Osteoblast (primary cell): ENCODE results near the gene GGCX. TPM values are rescaled to one million over a fixed set of nuclear protein-coding genes. Genes with fewer than 3 reads are reported as not detected.
"Not testable (repeated sequence)": the region's sequence is repeated elsewhere in the genome, so short reads cannot be mapped to it uniquely, and the experiment has no call there.

Experiments used
- DNase-seq: peaks from one replicate; pipeline ENCODE4 v3.0.0; 2011; ENCODE audit warnings: low spot score, mixed read lengths; ENCODE audit not compliant: insufficient read length; ENCODE audit errors: missing footprints
- H2AFZ ChIP-seq: 2 replicates; pipeline ENCODE4 v1.6.0; 2011; ENCODE audit warnings: mild to moderate bottlenecking, low read length
- H3K27ac ChIP-seq: 2 replicates; pipeline ENCODE4 v1.5.1; 2011; ENCODE audit warnings: mild to moderate bottlenecking, low read depth, low read length, moderate library complexity
- H3K27me3 ChIP-seq: 2 replicates; pipeline ENCODE4 v1.6.0; 2012; ENCODE audit warnings: mild to moderate bottlenecking, control low read depth, inconsistent platforms, low read length, moderate library complexity; ENCODE audit not compliant: insufficient read depth
- H3K36me3 ChIP-seq: 2 replicates; pipeline ENCODE4 v1.5.1; 2011; ENCODE audit warnings: mild to moderate bottlenecking, low read length, control low read depth, moderate library complexity; ENCODE audit not compliant: insufficient read depth
- H3K4me1 ChIP-seq: 2 replicates; pipeline ENCODE4 v1.5.1; 2011; ENCODE audit warnings: mild to moderate bottlenecking, low read length, control low read depth, moderate library complexity; ENCODE audit not compliant: insufficient read depth
- H3K4me2 ChIP-seq: 2 replicates; pipeline ENCODE4 v1.6.0; 2011; ENCODE audit warnings: mild to moderate bottlenecking, low read length; ENCODE audit not compliant: insufficient read depth
- H3K4me3 ChIP-seq: fragments of 200-600 bp; sonication (generic); 3 replicates; pipeline ENCODE4 v1.5.1; 2012; ENCODE audit warnings: mild to moderate bottlenecking, low read length, inconsistent platforms; ENCODE audit not compliant: insufficient read depth
- H3K79me2 ChIP-seq: 2 replicates; pipeline ENCODE4 v1.6.0; 2012; ENCODE audit warnings: mild to moderate bottlenecking, low read length, control low read depth, inconsistent platforms; ENCODE audit not compliant: insufficient read depth
- H3K9me3 ChIP-seq: 2 replicates; pipeline ENCODE4 v1.5.1; 2011; ENCODE audit warnings: low read depth, low read length, control low read depth
- H4K20me1 ChIP-seq: 2 replicates; pipeline ENCODE4 v1.6.0; 2012; ENCODE audit warnings: mild to moderate bottlenecking, low read length, control low read depth; ENCODE audit not compliant: insufficient read depth
- total RNA-seq: library from RNA; depleted of rRNA; stranded (reverse); fragments of >200 nt; gene quantifications from 2 replicates; pipeline ENCODE4 v1.2.3, GENCODE V29; 2012
- TF ChIP-seq, protein P1 (sequence below): IDR thresholded peaks from 2 replicates; pipeline ENCODE4 v1.5.1; 2011; ENCODE audit warnings: mild to moderate bottlenecking, low read depth, low read length, moderate library complexity; ENCODE audit errors: extremely low read depth

Gene GGCX
- total RNA-seq, 1 donor = 40.9 TPM

DNA sequence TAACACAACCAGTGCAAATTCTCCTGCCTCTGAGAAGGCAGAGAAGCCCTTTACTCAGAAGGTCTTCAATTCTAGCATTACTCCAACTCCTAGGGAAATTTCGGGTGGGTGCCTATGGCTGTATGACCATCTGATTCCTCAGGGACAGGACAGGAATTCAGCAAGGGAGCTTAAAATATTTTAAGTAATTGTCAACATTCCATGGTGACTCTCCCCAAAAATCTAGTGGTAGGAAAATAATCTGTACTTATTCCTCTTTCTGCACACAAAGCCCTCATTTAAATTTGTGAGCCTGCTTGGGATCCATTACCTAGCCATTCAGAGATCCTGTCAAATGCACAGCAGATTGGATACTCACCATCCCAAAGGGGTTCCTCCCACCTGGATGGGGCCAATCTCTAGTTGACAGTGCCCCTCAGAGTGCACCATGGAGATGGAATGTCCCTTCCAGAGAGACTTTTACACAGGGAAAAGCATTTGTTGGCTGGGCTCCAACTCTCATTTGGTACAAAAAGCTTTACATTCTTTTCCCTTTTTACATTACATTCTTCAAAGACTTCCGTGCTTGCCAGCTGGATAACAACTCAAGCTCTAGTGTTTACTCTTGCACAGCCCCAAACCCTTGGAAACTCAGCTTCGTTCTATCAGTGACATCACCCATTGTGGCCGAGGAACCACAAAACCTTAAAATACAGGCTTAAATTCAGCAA lies 44.3 kb upstream of the GGCX start:
- TF ChIP-seq, protein P1, sequence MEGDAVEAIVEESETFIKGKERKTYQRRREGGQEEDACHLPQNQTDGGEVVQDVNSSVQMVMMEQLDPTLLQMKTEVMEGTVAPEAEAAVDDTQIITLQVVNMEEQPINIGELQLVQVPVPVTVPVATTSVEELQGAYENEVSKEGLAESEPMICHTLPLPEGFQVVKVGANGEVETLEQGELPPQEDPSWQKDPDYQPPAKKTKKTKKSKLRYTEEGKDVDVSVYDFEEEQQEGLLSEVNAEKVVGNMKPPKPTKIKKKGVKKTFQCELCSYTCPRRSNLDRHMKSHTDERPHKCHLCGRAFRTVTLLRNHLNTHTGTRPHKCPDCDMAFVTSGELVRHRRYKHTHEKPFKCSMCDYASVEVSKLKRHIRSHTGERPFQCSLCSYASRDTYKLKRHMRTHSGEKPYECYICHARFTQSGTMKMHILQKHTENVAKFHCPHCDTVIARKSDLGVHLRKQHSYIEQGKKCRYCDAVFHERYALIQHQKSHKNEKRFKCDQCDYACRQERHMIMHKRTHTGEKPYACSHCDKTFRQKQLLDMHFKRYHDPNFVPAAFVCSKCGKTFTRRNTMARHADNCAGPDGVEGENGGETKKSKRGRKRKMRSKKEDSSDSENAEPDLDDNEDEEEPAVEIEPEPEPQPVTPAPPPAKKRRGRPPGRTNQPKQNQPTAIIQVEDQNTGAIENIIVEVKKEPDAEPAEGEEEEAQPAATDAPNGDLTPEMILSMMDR = no peak
- H3K4me3 ChIP-seq = peak overlapping the region; percentile 17
- peaks cover 8% of the 10 kb centered on the region for H4K20me1 ChIP-seq
- DNase-seq = peak; percentile 91
- peak overlapping the region; percentile 80 for H3K27ac ChIP-seq
- peaks cover 29% of the 10 kb centered on the region for H3K36me3 ChIP-seq
- no peaks in the 10 kb centered on the region for H3K9me3 ChIP-seq
- no peaks in the 10 kb centered on the region for H3K27me3 ChIP-seq
- peak overlapping the region; percentile 73 for H3K4me2 ChIP-seq
- H3K79me2 ChIP-seq = peaks cover 53% of the 10 kb centered on the region
- peaks cover 48% of the 10 kb centered on the region for H3K4me1 ChIP-seq
- H2AFZ ChIP-seq = no peak overlapping the region

DNA sequence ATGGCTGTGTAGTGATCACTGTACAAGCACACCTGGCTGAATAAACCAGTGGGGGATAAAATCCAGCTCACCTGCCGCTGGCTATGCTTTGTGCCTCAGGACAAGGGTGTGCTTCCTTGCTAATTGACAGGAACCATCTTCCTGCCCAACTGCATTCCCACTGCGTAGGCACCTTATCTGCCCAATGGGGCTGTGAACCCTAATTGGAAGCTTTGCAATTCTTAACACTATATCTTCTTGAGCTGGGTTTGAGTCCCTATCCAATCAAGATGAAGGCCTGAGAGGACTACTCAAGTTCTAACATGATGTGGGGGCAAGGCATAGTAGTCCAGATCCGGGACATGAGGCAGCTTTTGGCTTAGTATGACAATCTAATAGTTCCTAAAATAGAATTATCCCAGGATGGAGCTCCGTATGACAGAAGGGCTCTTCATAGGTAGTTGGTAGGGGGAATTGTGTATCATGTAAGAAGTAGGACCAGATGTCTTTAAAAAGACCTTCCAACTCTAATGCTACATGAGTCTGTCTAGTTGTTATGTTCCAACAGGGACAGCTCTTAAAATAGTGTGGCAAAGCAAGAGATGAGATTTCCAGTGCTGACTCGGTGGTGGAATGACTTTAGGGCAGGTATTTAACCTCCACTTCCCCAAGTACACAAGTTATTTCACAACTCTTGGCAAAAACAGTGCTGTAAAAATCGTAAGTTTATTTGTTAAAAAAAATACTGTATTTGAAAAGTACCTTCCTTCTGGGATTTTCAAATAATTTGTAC lies 43.5 kb upstream of the GGCX start:
- H3K36me3 ChIP-seq = peaks cover 26% of the 10 kb centered on the region
- H3K4me1 ChIP-seq = peaks cover 42% of the 10 kb centered on the region
- peak overlapping the region; percentile 73 for H3K4me2 ChIP-seq
- H2AFZ ChIP-seq = no peak overlapping the region
- TF ChIP-seq, protein P1 = no peak
- DNase-seq = peak; percentile 59
- peaks cover 47% of the 10 kb centered on the region for H3K79me2 ChIP-seq
- no peaks in the 10 kb centered on the region for H3K27me3 ChIP-seq
- peak overlapping the region; percentile 20 for H3K4me3 ChIP-seq
- H3K9me3 ChIP-seq = no peaks in the 10 kb centered on the region
- peaks cover 4% of the 10 kb centered on the region for H4K20me1 ChIP-seq
- peak overlapping the region; percentile 80 for H3K27ac ChIP-seq

DNA sequence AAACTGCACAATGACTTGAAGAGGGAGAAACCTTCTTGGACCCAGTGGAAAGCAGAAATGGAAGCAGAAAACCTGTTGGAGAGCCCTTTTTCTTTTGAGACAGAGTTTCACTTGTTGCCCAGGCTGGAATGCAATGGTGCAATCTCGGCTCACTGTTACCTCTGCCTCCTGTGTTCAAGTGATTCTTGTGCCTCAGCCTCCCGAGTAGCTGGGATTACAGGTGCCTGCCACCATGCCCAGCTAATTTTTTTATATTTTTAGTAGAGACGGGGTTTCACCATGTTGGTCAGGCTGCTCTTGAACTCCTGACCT lies 42.8 kb upstream of the GGCX start:
- Histone ChIP-seq H3K4me1 (peaks cover 42% of the 10 kb centered on the region), H3K4me2 (peak overlapping the region; percentile 37), H3K79me2 (peaks cover 45% of the 10 kb centered on the region), H3K36me3 (peaks cover 22% of the 10 kb centered on the region), H3K4me3 (peak overlapping the region; percentile 38)
- H2AFZ ChIP-seq, H4K20me1 ChIP-seq, H3K9me3 ChIP-seq, H3K27ac ChIP-seq, H3K27me3 ChIP-seq, DNase-seq: not testable (repeated sequence)

DNA sequence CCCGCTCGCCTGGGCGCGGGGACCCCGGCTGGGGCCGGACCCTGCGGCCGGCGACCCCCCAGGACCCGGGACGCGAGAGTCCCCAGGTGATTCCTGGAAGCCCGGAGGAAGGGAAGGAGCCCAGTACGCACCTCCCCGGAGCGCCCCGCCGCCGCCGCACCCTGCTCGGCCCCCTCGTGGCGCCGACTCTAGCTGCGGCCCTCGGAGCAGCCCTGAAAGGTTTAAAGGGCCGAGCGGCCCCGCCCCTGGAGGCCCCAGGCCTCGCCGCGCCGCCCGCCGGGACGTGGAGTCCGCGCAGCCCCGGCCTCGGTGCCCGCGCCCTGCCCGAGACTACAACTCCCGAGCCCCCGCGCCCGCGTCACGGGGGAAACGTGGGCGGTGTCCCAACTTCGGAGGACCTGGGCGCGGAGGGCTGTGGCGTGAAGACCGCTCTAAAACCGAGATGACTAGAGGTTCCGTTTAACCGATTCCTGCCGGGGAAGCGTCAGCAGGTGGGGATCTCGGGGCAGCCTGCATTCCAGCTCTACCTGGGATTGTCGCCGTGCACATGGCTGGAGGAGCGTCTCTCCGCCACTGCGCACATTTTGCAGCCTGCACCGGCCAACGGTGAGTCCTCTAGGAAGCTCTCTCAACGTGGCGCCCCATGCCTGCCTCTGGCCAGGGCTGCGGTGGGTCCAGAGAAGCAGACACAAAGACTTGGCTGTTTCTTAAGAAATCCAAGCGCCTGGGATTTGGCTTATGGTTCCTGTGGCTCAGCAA lies 41.4 kb upstream of the GGCX start, which contains the start of gene TMEM150A:
Gene TMEM150A (minus strand): TSS at position 223 of the 759 bp plus-strand sequence. CDS start 750 bp downstream, outside the sequence.
- peak within 1 kb of the TSS; percentile 81 for H2AFZ ChIP-seq
- peaks cover 39% of the 10 kb centered on the region for H3K79me2 ChIP-seq
- H3K27ac ChIP-seq = peak within 1 kb of the TSS; percentile 59
- TF ChIP-seq, protein P1 = no peak
- H3K36me3 ChIP-seq = peaks cover 18% of the 10 kb centered on the region
- peak; percentile 98 for DNase-seq
- H3K27me3 ChIP-seq = no peaks in the 10 kb centered on the region
- no peaks in the 10 kb centered on the region for H3K9me3 ChIP-seq
- peak within 1 kb of the TSS; percentile 88 for H3K4me3 ChIP-seq
- H3K4me2 ChIP-seq = peak within 1 kb of the TSS; percentile 98
- peaks cover 42% of the 10 kb centered on the region for H3K4me1 ChIP-seq
- H4K20me1 ChIP-seq = peaks cover 4% of the 10 kb centered on the region
